Neural cell (in vitro differentiated cells): ENCODE measurements around the gene GPR157.

ENCODE experiments used
- CTCF ChIP-seq: fragments of 450-650 bp; IDR thresholded peaks from 2 replicates; pipeline ENCODE4 v1.5.1; 2014; ENCODE audit warnings: antibody characterized with exemption, mild to moderate bottlenecking, moderate library complexity; ENCODE audit not compliant: poor library complexity, severe bottlenecking
- EP300 ChIP-seq: fragments of 450-650 bp; conservative IDR thresholded peaks from 2 replicates; pipeline ENCODE4 v1.6.1; 2014; ENCODE audit warnings: antibody characterized with exemption, mild to moderate bottlenecking, moderate library complexity; ENCODE audit not compliant: poor library complexity, severe bottlenecking
- EZH2 ChIP-seq: fragments of 200-600, 300-800 bp; shearing (Covaris generic), sonication (generic); IDR thresholded peaks from 2 replicates; pipeline ENCODE4 v1.6.1; 2014; ENCODE audit warnings: antibody characterized with exemption, low read length, borderline replicate concordance, mild to moderate bottlenecking; ENCODE audit not compliant: insufficient read depth, poor library complexity, severe bottlenecking
- POLR2AphosphoS5 ChIP-seq: IDR thresholded peaks from 2 replicates; pipeline ENCODE4 v1.6.1; 2012
- REST ChIP-seq: IDR thresholded peaks from 2 replicates; pipeline ENCODE4 v1.6.1; 2012; ENCODE audit warnings: borderline replicate concordance
- SMC3 ChIP-seq: fragments of 450-650 bp; conservative IDR thresholded peaks from 2 replicates; pipeline ENCODE4 v1.6.1; 2014; ENCODE audit warnings: antibody characterized with exemption, mild to moderate bottlenecking, moderate library complexity; ENCODE audit not compliant: poor library complexity
- TAF1 ChIP-seq: IDR thresholded peaks from 2 replicates; pipeline ENCODE4 v1.6.1; 2012; ENCODE audit warnings: low read depth

- TF ChIP-seq CTCF (no peak), EZH2 (no peak), SMC3 (no peak), TAF1 (no peak), EP300 (no peak), REST (no peak), POLR2AphosphoS5 (no peak)
Observed at GRCh38 chr1:9107136-9107535, 21.8 kb downstream of the GPR157 start.
